Kidney (tissue), 14 donors: ENCODE measurements around the gene WDR62. TPM values are rescaled to one million over a fixed set of nuclear protein-coding genes. Genes with fewer than 3 reads are reported as not detected.

Experiments used
- DNase-seq, 5 donors: peaks; one replicate each; pipeline ENCODE4 v3.0.0-alpha.2; 2013 to 2020
- FAIRE-seq: peaks from 2 replicates; lab custom pipeline; 2012; peaks lifted over from hg19 to GRCh38; lab: Jason Lieb, UNC
- H3K27ac ChIP-seq, 2 donors: one replicate each; pipeline ENCODE4 v1.7.0; 2013; ENCODE audit warnings: low read depth in 2 of 2, low read length in 2 of 2, inconsistent platforms in 1 of 2
- H3K27me3 ChIP-seq: one replicate; pipeline ENCODE4 v1.7.1; 2013; ENCODE audit warnings: low read length, inconsistent platforms; ENCODE audit not compliant: control insufficient read depth, insufficient read depth
- H3K36me3 ChIP-seq, 3 donors: one replicate each; pipeline versions ENCODE4 v1.7.0 to v1.7.1; 2013; ENCODE audit warnings: low read length in 3 of 3, control low read depth in 1 of 3, inconsistent platforms in 1 of 3; ENCODE audit not compliant: insufficient read depth in 3 of 3, control insufficient read depth in 2 of 3
- H3K4me1 ChIP-seq, 3 donors: one replicate each; pipeline versions ENCODE4 v1.7.0 to v1.7.1; 2013; ENCODE audit warnings: low read length in 3 of 3, inconsistent platforms in 1 of 3, low read depth in 1 of 3; ENCODE audit not compliant: control insufficient read depth in 2 of 3, insufficient read depth in 2 of 3
- H3K4me3 ChIP-seq, 3 donors: one replicate each; pipeline versions ENCODE4 v1.7.0 to v1.8.1; 2013; ENCODE audit warnings: low read length in 3 of 3, control low read depth in 1 of 3, inconsistent platforms in 1 of 3
- H3K9ac ChIP-seq, 3 donors: one replicate each; pipeline versions ENCODE4 v1.7.0 to v1.7.1; 2013; ENCODE audit warnings: low read length in 3 of 3, control low read depth in 1 of 3, inconsistent platforms in 1 of 3
- H3K9me3 ChIP-seq, 3 donors: one replicate each; pipeline versions ENCODE4 v1.7.0 to v1.7.1; 2013; ENCODE audit warnings: low read length in 3 of 3, control low read depth in 1 of 3, inconsistent platforms in 1 of 3; ENCODE audit not compliant: control insufficient read depth in 2 of 3, insufficient read depth in 1 of 3
- intact Hi-C: fragments of 100-400 bp; cut with DNase I; formaldehyde crosslinking; loops from one replicate; pipeline ENCODE4 v1.11.1; 2022
- polyA plus RNA-seq: library from polyadenylated mRNA; stranded (reverse); fragments of 350-450 nt; fragmentation: Illumina TruSeq; extraction: RNeasy Lipid Tissue Mini Kit (QIAGEN cat#74804); gene quantifications from one replicate; pipeline ENCODE4 v1.2.3, GENCODE V29; 2014; ENCODE audit warnings: low read depth, low replicate concordance; ENCODE audit not compliant: insufficient read depth
- total RNA-seq: library from RNA; stranded (reverse); fragmentation: NEBNext Ultra II Directional; extraction: Animal tissue kit (Norgen Biotek cat#: 25700); gene quantifications from one replicate; pipeline ENCODE4 v1.2.1, GENCODE V29; 2021
- TF ChIP-seq, protein P1 (sequence below): IDR thresholded peaks from 3 replicates; pipeline ENCODE4 v1.5.1; 2012; ENCODE audit warnings: mild to moderate bottlenecking, moderate library complexity, borderline replicate concordance; ENCODE audit not compliant: insufficient read depth; ENCODE audit errors: extremely low read depth
- donor health status: control.
- donor health status: control.
- donor health status: control.
- donor health status: control.
- donor health status: control.
- donor health status: DM: yes; HTN: yes; CAD: no.
- donor health status: Normal renal cell carcinoma (clear cell type).

The WDR62 gene
- total and polyA plus RNA-seq, 2 donors from 2014 or later = 0.58 to 0.69 TPM

DNA sequence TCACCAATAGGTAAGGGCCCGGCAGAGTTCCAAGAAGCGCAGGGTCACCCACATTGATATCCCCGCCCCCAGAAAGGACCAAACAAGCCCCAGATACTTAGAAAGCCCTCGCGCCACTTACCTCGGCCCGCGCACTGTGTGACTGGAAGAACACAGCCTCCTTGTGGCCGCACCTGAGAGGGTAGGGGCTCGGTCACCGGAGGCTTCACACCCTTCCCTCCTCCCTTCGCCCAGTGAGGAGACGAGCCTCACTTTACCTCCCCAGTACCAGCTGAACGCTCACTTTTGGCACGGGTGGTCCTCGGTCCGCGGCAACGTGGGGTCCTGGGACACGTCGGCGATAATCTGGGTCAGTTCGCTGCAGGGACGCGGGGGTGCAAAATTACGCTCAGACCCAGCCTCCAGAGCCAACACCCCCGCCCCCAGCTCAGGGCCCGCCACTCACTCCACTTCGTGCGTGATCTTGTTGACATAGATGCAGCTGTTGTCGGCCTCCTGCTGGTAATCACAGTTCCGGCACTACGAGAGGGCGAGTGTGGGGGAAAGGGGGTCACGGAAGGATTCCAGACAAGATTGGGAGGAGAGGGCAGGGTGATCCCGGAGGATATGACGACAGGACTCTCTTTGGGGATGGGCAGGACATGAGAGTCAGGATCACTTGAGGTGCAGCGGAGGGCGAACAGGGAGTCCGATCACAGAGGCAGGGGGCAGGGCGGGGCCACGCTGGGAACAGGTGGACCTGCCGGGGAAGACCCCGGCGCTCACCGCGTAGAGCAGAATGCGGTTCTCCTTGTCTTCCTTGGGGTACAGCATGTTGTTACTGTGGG, 59.4 kb downstream of the WDR62 start:
- FAIRE-seq = no peak
- peaks cover 2 to 20% (median 3%) of the 10 kb centered on the region in 3 donors for H3K36me3 ChIP-seq
- H3K4me3 ChIP-seq = peak overlapping the region; percentile 89 to 98 (median 97)
- no peaks in the 10 kb centered on the region for H3K27me3 ChIP-seq
- peak overlapping the region; percentile 84 to 98 (median 84) for H3K9ac ChIP-seq
- TF ChIP-seq, protein P1, sequence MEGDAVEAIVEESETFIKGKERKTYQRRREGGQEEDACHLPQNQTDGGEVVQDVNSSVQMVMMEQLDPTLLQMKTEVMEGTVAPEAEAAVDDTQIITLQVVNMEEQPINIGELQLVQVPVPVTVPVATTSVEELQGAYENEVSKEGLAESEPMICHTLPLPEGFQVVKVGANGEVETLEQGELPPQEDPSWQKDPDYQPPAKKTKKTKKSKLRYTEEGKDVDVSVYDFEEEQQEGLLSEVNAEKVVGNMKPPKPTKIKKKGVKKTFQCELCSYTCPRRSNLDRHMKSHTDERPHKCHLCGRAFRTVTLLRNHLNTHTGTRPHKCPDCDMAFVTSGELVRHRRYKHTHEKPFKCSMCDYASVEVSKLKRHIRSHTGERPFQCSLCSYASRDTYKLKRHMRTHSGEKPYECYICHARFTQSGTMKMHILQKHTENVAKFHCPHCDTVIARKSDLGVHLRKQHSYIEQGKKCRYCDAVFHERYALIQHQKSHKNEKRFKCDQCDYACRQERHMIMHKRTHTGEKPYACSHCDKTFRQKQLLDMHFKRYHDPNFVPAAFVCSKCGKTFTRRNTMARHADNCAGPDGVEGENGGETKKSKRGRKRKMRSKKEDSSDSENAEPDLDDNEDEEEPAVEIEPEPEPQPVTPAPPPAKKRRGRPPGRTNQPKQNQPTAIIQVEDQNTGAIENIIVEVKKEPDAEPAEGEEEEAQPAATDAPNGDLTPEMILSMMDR = no peak
- DNase-seq = peak in 4 of 5 donors; percentile 23 to 70 (median 43)
- peaks cover 0 to 18% (median 4%) of the 10 kb centered on the region in 3 donors for H3K4me1 ChIP-seq
- intact Hi-C loops = no loop called here
- H3K27ac ChIP-seq = peak overlapping the region; percentile 84 to 93
- no peaks in the 10 kb centered on the region for H3K9me3 ChIP-seq

DNA sequence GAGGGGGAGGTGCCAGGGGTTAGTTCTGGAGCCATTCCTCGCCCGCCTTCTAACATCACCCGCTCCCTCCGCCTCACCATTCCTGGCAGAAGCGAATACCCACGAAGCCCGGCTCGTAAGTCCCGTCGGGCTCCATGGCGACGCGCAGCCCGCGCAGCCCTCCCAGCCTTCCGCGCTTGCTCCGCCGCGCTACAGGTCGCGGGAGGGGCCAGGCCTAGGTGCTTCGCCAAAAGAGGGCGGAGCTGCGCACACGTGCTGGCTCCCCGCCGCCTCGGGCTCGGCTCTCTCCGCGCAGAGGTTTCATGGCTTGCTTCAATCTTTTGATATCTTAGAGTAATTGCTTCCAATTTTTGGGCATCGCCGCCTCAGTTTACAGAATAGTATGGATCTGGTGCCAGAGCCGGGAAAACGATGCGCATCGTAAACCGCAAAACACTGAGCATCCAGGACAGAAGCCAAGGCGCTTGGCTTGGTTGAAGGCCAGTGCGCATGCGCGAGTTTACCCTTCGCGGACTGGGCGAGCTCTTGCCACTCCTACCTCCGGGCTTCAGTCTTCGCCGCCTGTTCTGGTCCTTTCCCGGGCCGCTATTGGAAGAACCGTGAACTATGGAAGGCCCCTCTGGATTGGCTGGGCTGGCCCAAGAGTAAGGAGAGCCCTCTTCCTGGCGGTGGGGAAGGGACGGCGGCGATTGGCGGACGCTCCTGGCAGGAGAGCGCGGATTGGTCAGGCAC, 60.2 kb downstream of the WDR62 start, which contains the start of gene POLR2I:
Gene POLR2I (minus strand): TSS at position 155 of the 732 bp plus-strand sequence. CDS start 19 bp downstream, at position 136.
- Histone ChIP-seq H3K4me1 (peaks cover 0 to 18% (median 4%) of the 10 kb centered on the region in 3 donors), H3K4me3 (peak within 1 kb of the TSS; percentile 89 to 98 (median 97)), H3K36me3 (peaks cover 2 to 20% (median 3%) of the 10 kb centered on the region in 3 donors), H3K9ac (peak within 1 kb of the TSS; percentile 84 to 98 (median 84)), H3K9me3 (no peaks in the 10 kb centered on the region), H3K27me3 (no peaks in the 10 kb centered on the region), H3K27ac (peak within 1 kb of the TSS; percentile 84 to 93)
- DNase-seq (peak; percentile 100), FAIRE-seq (peak; percentile 96)
- TF ChIP-seq, protein P1 = peak; percentile 2
- intact Hi-C loops = no loop called here

DNA sequence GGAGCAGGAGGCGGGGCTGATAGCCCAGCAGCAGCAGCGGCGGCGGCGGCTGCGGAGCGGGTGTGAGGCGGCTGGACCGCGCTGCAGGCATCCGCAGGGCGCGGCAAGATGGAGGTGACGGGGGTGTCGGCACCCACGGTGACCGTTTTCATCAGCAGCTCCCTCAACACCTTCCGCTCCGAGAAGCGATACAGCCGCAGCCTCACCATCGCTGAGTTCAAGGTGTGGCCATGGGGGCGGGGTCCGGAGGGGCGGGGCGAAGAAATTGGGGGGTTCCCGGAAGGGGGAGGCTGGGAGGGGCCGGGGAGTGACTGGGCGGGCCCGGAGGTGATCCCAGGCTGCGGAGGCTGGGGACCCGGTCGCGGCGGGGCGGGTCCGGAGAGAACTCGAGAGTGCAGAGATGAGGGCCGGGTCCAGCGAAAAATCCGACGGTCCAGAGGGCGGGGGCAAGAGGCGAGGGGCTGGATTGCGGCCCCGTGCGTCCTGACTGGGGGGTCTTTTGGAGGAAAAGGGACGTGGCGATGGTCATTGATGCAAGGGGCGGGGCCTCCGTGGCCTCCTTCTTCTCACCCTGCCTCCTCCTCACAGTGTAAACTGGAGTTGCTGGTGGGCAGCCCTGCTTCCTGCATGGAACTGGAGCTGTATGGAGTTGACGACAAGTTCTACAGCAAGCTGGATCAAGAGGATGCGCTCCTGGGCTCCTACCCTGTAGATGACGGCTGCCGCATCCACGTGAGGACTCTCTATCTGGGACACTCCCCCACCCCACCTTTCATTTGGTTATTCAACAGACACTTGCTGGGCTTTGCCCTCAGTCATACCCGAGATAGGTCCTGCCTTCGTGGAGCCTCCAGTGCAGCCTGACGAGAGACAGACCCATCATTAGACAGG, 61.0 kb downstream of the WDR62 start, which contains the start of gene TBCB:
Gene TBCB (plus strand): TSS at position 16 of the 891 bp plus-strand sequence. CDS start 93 bp downstream, at position 109.
- no peaks in the 10 kb centered on the region for H3K27me3 ChIP-seq
- H3K4me1 ChIP-seq = peaks cover 0 to 18% (median 4%) of the 10 kb centered on the region in 3 donors
- no peak for FAIRE-seq
- DNase-seq = peak in 1 of 5 donors; percentile 95
- peak within 1 kb of the TSS; percentile 84 to 98 (median 84) for H3K9ac ChIP-seq
- TF ChIP-seq, protein P1 = no peak
- intact Hi-C loops = no loop called here
- H3K4me3 ChIP-seq = peak within 1 kb of the TSS; percentile 89 to 98 (median 97)
- H3K36me3 ChIP-seq = peaks cover 3 to 24% (median 5%) of the 10 kb centered on the region in 3 donors
- H3K9me3 ChIP-seq = no peaks in the 10 kb centered on the region
- H3K27ac ChIP-seq = peak within 1 kb of the TSS; percentile 84 to 93
